Dermis blood vessel endothelial cell (primary cell): ENCODE results near the gene SNX19. TPM values are rescaled to one million over a fixed set of nuclear protein-coding genes. Genes with fewer than 3 reads are reported as not detected.

Experiments
- DNase-seq: peaks from one replicate; pipeline ENCODE4 v3.0.0; 2010
- total RNA-seq: library from RNA; depleted of rRNA; stranded (reverse); fragments of >200 nt; gene quantifications from 2 replicates; pipeline ENCODE4 v1.2.3, GENCODE V29; 2014

SNX19 gene
- total RNA-seq, 1 donor from 2014 or later = 90.2 TPM

- DNase-seq = no peak
Measured at GRCh38 chr11:130840679-130841078, 75.6 kb downstream of the SNX19 start.

- no peak for DNase-seq
Measured at GRCh38 chr11:130839981-130840666, 76.2 kb downstream of the SNX19 start.

- DNase-seq = no peak
Measured at GRCh38 chr11:130837194-130837593, 79.1 kb downstream of the SNX19 start.

GRCh38 chr11:130834886-130835285 is 81.4 kb downstream of the SNX19 start:
- no peak for DNase-seq

DNA sequence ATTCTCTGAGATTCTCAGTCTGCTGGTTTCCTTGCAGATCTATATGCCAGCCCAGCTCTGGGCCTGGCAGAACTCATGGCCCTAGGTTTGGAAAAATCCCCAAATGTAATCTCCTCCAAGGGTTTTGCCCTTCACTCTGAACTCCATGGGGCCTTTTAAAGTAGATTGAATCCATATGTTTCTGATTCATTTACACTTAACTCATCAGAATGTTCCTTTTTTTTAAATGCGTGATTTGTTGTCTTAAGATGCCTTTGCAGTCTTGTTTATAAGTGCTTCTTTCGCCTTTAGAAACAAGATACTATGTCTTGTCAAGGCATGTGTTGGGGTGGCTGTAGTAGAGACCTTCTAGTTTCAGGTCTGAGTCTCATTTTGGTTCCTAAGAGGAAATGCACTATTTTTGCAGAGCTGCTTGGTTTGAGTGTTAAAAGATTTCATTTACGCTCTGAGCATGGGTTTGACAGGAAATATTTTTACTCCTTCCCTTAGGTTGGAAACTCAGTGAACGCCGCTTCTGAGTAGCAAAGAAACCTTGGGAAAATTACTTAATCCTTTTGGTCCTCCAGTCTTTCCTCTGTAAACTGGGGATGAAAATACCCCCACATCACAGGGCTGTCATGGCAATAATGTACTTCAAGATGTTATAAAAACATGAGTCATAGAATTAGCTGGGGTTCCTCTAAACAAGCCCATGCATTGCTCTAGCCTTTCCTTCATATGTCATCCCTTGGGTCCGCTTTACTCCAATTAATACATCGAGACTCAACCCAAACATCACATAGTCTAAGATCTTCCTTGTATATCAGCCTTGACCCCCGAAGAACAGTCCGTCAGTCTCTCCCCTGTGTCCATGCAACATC is 83.5 kb downstream of the SNX19 start:
- DNase-seq = no peak

DNA sequence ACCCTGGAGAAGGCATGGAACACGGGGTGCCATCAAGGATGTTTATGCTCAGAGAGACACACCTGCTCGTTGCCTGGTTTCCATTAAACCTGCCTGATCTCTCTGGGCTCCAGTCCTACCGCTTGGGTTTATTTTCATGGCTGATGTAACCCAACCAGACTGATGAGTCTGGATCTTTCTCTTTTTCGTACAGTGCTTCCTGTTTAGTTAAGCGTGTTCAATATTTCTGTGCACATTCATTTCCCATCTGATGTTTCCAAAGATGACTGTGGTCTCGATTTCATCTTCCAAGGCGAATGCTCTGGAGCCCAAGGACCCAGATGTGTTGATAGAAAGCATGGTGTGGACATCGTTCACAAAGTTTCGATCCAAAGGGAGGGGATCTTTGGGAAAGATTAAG is 84.3 kb downstream of the SNX19 start:
- DNase-seq = no peak

GRCh38 chr11:130831506-130831905 is 84.8 kb downstream of the SNX19 start:
- DNase-seq = no peak

DNA sequence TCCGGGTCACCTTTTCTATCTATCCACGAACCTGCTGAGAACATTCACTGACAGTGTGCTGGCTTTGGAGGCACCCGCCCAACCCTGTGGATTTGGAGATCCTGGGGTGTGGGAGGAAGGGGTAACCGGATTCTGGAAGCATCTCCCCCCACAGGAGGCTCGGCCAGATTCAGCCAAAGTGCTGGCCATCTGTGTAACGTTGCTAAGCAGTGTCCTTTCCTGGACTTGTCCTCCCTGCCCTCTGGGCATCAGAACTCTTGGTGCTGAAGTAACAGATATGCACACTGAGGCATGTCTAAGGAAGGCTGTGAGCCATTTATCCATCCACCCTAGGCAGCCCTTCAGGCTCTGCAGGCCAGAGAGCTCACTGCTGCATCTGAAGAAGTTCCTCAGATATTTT is 85.7 kb downstream of the SNX19 start:
- DNase-seq = no peak

GRCh38 chr11:130829920-130830511 is 86.3 kb downstream of the SNX19 start:
- DNase-seq = no peak

GRCh38 chr11:130828741-130829140 is 87.5 kb downstream of the SNX19 start:
- DNase-seq = no peak

- DNase-seq = peak; percentile 84
Measured at GRCh38 chr11:130827451-130828377, 88.6 kb downstream of the SNX19 start.

DNA sequence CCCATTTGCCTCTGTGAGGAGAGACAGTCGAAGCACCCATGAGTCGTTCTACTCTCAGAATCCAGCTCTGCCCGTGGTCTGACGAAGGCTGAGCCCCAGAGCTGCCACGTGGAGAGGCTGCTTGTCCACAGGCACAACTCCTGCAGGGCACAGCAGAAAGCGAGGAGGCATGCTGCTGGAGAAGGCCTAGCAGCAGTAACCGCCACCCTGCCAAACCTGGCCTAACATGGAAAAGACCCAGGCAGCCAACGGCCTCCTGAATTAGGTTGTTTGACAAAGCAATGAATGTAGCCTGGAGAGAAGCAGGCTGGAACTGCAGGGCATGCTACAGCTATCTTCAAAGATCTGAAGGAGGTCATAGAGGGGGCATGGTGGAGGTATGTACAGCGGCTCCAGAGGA is 89.7 kb downstream of the SNX19 start:
- no peak for DNase-seq

DNA sequence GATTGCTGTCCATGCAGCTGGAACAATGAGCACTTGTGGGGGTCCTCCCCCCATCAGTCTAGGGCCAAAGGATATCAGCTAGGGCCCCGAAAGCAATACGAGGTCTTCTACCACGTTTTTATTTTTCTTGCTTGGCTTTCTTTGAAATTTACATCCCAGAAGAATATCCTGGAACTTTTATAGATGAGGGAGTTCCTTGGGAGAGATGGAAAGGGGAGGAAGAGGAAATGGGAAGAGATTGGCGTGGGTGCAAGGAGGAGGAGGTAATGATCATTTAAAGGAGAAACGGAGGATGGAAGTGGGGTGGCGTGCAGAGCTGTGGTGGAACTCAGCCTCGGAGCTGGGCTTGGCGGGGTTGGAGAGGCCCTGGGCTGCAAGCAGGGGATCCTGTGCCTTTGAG is 90.3 kb downstream of the SNX19 start:
- DNase-seq = no peak

- DNase-seq = no peak
Measured at GRCh38 chr11:130825561-130825960, 90.7 kb downstream of the SNX19 start.
